ENCODE measurements around the gene P3H4. TPM values are rescaled to one million over a fixed set of nuclear protein-coding genes. Genes with fewer than 3 reads are reported as not detected.
"Not testable (repeated sequence)": the region's sequence is repeated elsewhere in the genome, so short reads cannot be mapped to it uniquely, and the experiment has no call there.

The P3H4 gene
- total RNA-seq, 1 experiment from 2014 or later: 24.0 TPM

DNA sequence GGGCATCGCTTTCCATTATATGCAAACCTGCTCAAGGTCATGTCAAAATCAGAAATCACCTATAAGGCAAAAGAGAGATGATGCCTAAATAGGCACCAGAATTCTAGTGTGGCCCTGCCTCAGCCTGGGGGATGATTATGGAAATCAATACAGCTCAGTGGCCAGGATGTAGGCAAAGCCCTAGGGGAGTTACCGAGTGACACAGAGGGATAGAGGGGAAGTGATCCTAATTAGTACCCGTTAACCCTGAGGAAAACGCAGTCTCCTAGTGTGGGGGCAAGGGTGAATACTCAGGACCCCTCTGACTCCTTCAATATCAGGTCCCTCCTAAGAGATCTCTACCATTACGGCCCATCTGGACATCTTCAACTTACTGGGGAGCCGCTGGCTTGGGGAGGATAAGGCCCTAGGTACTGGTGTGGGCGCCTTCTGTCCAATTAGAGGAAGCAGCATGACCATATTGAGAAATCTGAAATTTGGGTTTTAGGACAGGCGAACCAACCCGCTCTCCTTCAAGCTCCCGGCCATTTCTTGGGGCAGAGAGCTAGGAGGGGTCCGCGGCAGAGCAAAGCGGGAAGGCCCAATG lies 23.6 kb upstream of the P3H4 start:
- Histone ChIP-seq H3K18ac (ENCODE audit: insufficient read length, low read depth, low read length) (no peak overlapping the region), H3K27me3 (ENCODE audit: insufficient read depth, low read length) (no peaks in the 10 kb centered on the region), H2AK5ac (ENCODE audit: insufficient read length, low read length) (no peak overlapping the region), H2BK120ac (ENCODE audit: low read depth, low read length, poor library complexity, severe bottlenecking) (no peak overlapping the region), H3K27ac (ENCODE audit: insufficient read length, low read depth, low read length) (no peak overlapping the region), H2BK12ac (ENCODE audit: insufficient read length, low read depth, low read length) (no peak overlapping the region), H2AFZ (ENCODE audit: low read length) (no peak overlapping the region), H3K9ac (ENCODE audit: extremely low read depth, insufficient read length, low read length) (peak overlapping the region; percentile 46), H3K23ac (ENCODE audit: insufficient read length, low read depth, low read length) (no peak overlapping the region), H3K4ac (ENCODE audit: low read depth, low read length) (no peak overlapping the region), H3K4me2 (ENCODE audit: insufficient read depth, insufficient read length, low read length) (peak overlapping the region; percentile 65), H3T11ph (ENCODE audit: low read length) (no peak overlapping the region), H4K5ac (ENCODE audit: insufficient read length, low read depth, low read length) (no peak overlapping the region), H3K23me2 (ENCODE audit: insufficient read length, low read depth, low read length, poor library complexity, severe bottlenecking) (peaks cover 5% of the 10 kb centered on the region), H2BK15ac (ENCODE audit: low read depth, low read length) (no peak overlapping the region), H2BK5ac (ENCODE audit: insufficient read length, low read length) (no peak overlapping the region), H3K56ac (ENCODE audit: insufficient read length, low read depth, low read length) (no peak overlapping the region), H3K79me2 (ENCODE audit: insufficient read depth, low read length) (no peaks in the 10 kb centered on the region), H3K4me1 (ENCODE audit: insufficient read depth, low read length) (no peaks in the 10 kb centered on the region), H3K9me3 (ENCODE audit: control insufficient read depth, low read depth, low read length) (no peaks in the 10 kb centered on the region), H3K14ac (ENCODE audit: insufficient read depth, low read length) (no peak overlapping the region; the same call in 1 of the 2 replicates), H3K79me1 (ENCODE audit: insufficient read depth, low read depth, low read length, poor library complexity, severe bottlenecking) (no peaks in the 10 kb centered on the region), H4K8ac (replicated peaks; ENCODE audit: insufficient read length, low read depth, low read length) (no peak overlapping the region), H4K20me1 (ENCODE audit: control insufficient read depth, insufficient read depth, insufficient read length) (peaks cover 2% of the 10 kb centered on the region), H2BK20ac (ENCODE audit: low read depth, low read length, poor library complexity, severe bottlenecking) (no peak overlapping the region), H4K91ac (ENCODE audit: insufficient read length, low read depth, low read length) (no peak overlapping the region)
- H3K4me1 Mint-ChIP-seq: peaks cover 10 to 12% of the 10 kb centered on the region in 2 experiments
- no peak for DNase-seq
- WGBS (ENCODE audit: extremely low coverage, insufficient read length, low lambda C conversion rate): no CpG with 5 or more reads among the region's 13 CpGs
- no peaks in the 10 kb centered on the region for H3K9me3 Mint-ChIP-seq
- H3K4me3 Mint-ChIP-seq: peak overlapping the region; percentile 83 to 89
- peaks cover 12 to 33% (median 30%) of the 10 kb centered on the region in 3 experiments; a peak in 6 of 7 replicates for H3K36me3 Mint-ChIP-seq (ENCODE audit: insufficient read depth in 1 of 3, low read depth in 3 of 3)
- TF ChIP-seq, protein P1, sequence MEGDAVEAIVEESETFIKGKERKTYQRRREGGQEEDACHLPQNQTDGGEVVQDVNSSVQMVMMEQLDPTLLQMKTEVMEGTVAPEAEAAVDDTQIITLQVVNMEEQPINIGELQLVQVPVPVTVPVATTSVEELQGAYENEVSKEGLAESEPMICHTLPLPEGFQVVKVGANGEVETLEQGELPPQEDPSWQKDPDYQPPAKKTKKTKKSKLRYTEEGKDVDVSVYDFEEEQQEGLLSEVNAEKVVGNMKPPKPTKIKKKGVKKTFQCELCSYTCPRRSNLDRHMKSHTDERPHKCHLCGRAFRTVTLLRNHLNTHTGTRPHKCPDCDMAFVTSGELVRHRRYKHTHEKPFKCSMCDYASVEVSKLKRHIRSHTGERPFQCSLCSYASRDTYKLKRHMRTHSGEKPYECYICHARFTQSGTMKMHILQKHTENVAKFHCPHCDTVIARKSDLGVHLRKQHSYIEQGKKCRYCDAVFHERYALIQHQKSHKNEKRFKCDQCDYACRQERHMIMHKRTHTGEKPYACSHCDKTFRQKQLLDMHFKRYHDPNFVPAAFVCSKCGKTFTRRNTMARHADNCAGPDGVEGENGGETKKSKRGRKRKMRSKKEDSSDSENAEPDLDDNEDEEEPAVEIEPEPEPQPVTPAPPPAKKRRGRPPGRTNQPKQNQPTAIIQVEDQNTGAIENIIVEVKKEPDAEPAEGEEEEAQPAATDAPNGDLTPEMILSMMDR (conservative IDR thresholded peaks at IDR 0.05): no peak
- H3K27me3 Mint-ChIP-seq (ENCODE audit: low read depth): peaks cover 16% of the 10 kb centered on the region
- H3K27ac Mint-ChIP-seq: no peak overlapping the region

DNA sequence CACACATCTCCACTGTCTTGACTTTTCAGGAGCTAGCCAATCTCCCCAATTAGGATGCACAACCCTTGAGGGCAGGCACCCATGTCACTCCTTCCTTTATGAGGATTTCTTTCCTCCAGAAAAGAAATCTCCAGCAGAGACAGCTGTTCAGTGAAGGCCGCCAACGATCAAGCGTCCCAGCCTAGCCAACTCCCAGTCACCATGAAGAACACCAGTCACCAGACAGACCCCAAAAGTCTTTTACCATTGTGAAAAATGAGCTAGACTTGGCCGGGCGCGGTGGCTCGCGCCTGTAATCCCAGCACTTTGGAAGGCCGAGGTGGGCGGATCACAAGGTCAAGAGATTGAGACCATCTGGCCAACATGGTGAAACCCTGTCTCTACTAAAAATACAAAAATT lies 18.2 kb upstream of the P3H4 start:
- H3K14ac ChIP-seq (ENCODE audit: insufficient read depth, low read length); H3K27me3 ChIP-seq (ENCODE audit: insufficient read depth, low read length); H3K4me3 Mint-ChIP-seq; H3K18ac ChIP-seq (ENCODE audit: insufficient read length, low read depth, low read length); H3T11ph ChIP-seq (ENCODE audit: low read length); H3K79me1 ChIP-seq (ENCODE audit: insufficient read depth, low read depth, low read length, poor library complexity, severe bottlenecking); H3K27me3 Mint-ChIP-seq (ENCODE audit: low read depth); H2BK120ac ChIP-seq (ENCODE audit: low read depth, low read length, poor library complexity, severe bottlenecking); H2BK5ac ChIP-seq (ENCODE audit: insufficient read length, low read length); H2BK15ac ChIP-seq (ENCODE audit: low read depth, low read length); H2BK12ac ChIP-seq (ENCODE audit: insufficient read length, low read depth, low read length); H3K9ac ChIP-seq (ENCODE audit: extremely low read depth, insufficient read length, low read length); H3K9me3 Mint-ChIP-seq; H3K27ac Mint-ChIP-seq; H3K56ac ChIP-seq (ENCODE audit: insufficient read length, low read depth, low read length); H3K27ac ChIP-seq (ENCODE audit: insufficient read length, low read depth, low read length); H3K4me2 ChIP-seq (ENCODE audit: insufficient read depth, insufficient read length, low read length); H3K23ac ChIP-seq (ENCODE audit: insufficient read length, low read depth, low read length); DNase-seq; H3K4me1 ChIP-seq (ENCODE audit: insufficient read depth, low read length); H3K23me2 ChIP-seq (ENCODE audit: insufficient read length, low read depth, low read length, poor library complexity, severe bottlenecking); H3K4me1 Mint-ChIP-seq; H4K5ac ChIP-seq (ENCODE audit: insufficient read length, low read depth, low read length); H3K9me3 ChIP-seq (ENCODE audit: control insufficient read depth, low read depth, low read length); H4K91ac ChIP-seq (ENCODE audit: insufficient read length, low read depth, low read length); H2AFZ ChIP-seq (ENCODE audit: low read length); H4K8ac ChIP-seq (replicated peaks; ENCODE audit: insufficient read length, low read depth, low read length); H2AK5ac ChIP-seq (ENCODE audit: insufficient read length, low read length); H4K20me1 ChIP-seq (ENCODE audit: control insufficient read depth, insufficient read depth, insufficient read length); H3K4ac ChIP-seq (ENCODE audit: low read depth, low read length); H2BK20ac ChIP-seq (ENCODE audit: low read depth, low read length, poor library complexity, severe bottlenecking); H3K79me2 ChIP-seq (ENCODE audit: insufficient read depth, low read length): not testable (repeated sequence)
- peaks cover 34 to 71% (median 68%) of the 10 kb centered on the region in 3 experiments; a peak in 6 of 7 replicates for H3K36me3 Mint-ChIP-seq (ENCODE audit: insufficient read depth in 1 of 3, low read depth in 3 of 3)
- WGBS (ENCODE audit: extremely low coverage, insufficient read length, low lambda C conversion rate): no CpG with 5 or more reads among the region's 10 CpGs

All from H9 (cell line).